ENCODE data around the gene MXI1.
A peak's percentile ranks its signal among the peaks of the same experiment; 100 is the strongest.
"Not testable (repeated sequence)": the region's sequence is repeated elsewhere in the genome, so short reads cannot be mapped to it uniquely, and the experiment has no call there.

MXI1 gene

DNA sequence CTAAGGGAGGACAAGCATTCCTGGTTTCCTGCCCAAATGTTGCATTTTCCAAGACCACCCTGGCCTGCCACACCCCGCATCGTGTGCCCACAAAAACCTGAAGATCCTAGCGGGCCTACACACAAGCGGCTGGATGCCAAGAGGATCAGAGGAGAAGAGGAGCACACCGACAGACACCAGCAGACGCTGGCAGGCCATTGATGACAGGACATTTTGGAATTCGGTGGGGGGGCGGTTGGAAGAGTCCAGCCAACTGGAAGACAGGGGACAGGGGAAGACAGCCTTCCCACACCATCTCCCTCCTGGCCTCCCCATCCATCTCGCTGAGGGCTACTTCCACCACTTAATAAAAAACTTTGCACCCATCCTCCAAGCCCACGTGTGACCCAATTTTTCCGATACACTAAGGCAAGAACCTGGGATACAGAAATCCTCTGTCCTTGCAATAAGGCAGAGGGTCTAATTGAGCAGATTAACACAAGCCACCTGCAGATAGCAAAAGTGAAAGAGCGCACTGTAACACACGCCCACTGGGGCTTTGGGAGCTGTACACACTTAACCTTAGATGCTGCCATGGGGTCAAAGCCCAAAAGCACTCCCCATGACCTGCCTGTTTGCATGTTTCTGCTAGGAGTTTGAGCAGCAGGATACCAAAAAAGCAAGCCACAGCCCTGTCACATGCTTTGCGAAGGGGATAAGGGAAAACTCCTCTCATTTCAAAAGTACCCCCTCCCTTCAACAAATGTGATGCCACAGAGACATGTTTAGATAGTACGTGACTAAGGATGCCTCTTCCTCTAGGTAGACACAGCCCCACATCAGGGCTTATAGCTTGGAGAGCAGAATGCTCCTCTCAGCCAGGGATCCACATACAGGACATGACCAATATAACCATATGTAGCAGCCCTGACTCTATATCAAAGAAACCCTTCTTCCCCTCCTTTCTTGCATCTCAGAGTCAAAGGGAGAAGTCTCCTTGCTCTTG is 110.8 kb downstream of the MXI1 start:
- no peak for DNase-seq (ENCODE audit: low spot score)

GRCh38 chr10:110321869-110322620 is 114.6 kb downstream of the MXI1 start:
- no peak for DNase-seq (ENCODE audit: low spot score)

DNA sequence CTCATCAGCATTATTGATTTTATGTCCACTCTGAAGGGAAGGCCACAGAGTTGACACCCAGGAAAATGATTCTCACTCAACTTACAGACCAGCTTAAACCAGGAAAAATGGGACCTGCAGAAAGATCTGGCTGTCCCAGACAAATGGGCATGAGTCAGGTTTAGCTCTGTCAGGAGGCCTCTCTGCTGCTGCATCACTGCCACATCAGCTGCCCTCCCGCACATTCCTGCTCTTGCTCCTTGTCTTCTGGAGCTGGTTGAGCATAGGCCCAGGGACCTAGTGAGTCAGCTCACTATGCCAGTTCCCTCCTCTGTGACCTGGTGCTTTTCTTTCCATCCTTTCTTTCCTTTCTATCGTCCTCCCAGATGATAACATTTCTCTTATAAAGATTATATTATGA is 116.1 kb downstream of the MXI1 start:
- peak; percentile 84 for DNase-seq (ENCODE audit: low spot score)

- DNase-seq (ENCODE audit: low spot score), result no peak
Observed at GRCh38 chr10:110324201-110324804, 116.9 kb downstream of the MXI1 start.

- DNase-seq (ENCODE audit: low spot score), result no peak
Observed at GRCh38 chr10:110324805-110325280, 117.4 kb downstream of the MXI1 start.

GRCh38 chr10:110326351-110327032 is 119.1 kb downstream of the MXI1 start:
- DNase-seq (ENCODE audit: low spot score), result peak; percentile 70

GRCh38 chr10:110327262-110327914 is 120.0 kb downstream of the MXI1 start:
- no peak for DNase-seq (ENCODE audit: low spot score)

DNA sequence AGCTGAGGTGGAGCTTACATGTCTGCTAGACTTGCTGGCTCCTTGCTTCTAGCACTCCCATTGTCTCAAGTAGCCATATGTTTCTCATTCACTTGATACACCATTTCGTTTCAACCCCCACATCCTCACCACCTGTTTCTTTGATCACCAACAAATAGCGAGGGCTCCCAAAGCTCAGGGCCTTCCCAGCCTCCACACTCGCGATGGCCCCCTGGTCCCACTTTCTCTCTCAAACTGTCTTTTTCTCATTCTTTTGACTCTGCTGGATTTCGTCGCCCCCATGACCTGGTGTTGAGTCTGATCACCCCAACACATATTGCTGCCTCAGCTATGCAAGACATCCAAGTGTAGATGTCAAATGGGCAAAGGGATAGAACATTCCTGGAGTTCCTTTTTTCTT is 123.3 kb downstream of the MXI1 start:
- DNase-seq (ENCODE audit: low spot score), result no peak

DNA sequence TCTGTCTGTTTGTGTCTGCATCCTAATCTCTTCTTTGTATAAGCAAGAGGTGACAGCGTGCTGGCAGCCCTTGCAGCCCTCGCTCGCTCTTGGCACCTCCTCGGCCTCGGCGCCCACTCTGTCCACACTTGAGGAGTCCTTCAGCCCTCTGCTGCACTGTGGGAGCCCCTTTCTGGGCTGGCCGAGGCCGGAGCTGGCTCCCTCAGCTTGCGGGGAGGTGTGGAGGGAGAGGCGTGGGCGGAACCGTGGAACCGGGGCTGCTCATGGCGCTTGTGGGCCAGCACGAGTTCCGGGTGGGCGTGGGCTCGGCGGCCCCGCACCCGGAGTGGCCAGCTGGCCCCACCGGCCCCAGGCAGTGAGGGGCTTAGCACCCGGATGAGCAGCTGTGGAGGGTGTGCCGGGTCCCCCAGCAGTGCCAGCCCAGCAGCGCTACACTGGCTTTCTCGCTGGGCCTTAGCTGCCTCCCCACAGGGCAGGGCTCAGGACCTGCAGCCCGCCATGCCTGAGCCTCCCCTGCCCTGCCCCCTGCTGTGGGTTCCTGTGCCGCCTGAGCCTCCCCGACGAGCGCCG is 123.9 kb downstream of the MXI1 start:
- DNase-seq (ENCODE audit: low spot score), result not testable (repeated sequence)

GRCh38 chr10:110334061-110334656 is 126.8 kb downstream of the MXI1 start:
- no peak for DNase-seq (ENCODE audit: low spot score)

- no peak for DNase-seq (ENCODE audit: low spot score)
Observed at GRCh38 chr10:110335314-110336064, 128.1 kb downstream of the MXI1 start.

DNA sequence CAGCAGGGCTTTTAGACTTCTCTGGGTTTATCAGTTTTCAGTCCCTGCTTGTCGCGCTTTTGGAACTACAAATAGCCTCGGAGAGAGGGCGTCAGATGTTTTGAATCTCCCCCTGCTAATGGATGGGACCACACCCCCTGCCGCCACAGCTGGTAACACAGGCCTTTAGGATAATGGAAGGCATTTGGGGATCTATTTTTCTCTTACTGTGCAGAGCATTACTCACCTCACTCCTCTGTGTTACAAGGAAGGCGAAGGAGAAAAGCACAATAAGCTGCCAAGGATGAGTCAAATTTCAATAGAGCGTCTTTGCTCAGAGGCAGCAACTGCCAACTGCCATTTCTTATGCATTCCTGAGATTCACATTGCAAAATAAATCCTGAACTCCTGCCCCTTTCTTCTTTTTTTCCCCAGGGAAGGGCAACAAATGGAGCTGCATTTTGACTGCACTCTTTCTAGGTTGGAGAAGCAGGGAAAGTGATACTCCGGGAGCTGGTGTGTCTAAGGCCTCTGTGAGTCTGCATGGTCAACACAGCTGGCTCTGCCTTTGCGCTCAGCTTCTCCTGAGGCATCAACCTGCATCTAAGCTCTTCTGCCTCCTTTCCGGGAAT is 128.8 kb downstream of the MXI1 start:
- peak; percentile 46 for DNase-seq (ENCODE audit: low spot score)
